GM23338 (cell line): Measurements from ENCODE around the gene RSAD1. TPM values are rescaled to one million over a fixed set of nuclear protein-coding genes. Genes with fewer than 3 reads are reported as not detected.

Source experiments
- ATAC-seq: fragments of 200-7000 bp; cut with Tn5 transposase; 3 replicates; pipeline ENCODE4 v1.9.1; 2020
- DNase-seq: peaks from one replicate; pipeline ENCODE4 v3.0.0-alpha.2; 2015; ENCODE audit warnings: low spot score
- H2AFZ ChIP-seq: fragments of 200-600 bp; sonication (generic); 2 replicates; pipeline ENCODE4 v1.8.0; 2016; ENCODE audit warnings: antibody characterized with exemption, mild to moderate bottlenecking, moderate library complexity
- H3F3A ChIP-seq: fragments of 200-600 bp; sonication (generic); replicated peaks from 2 replicates; pipeline ENCODE4 v1.8.0; 2017; ENCODE audit warnings: antibody characterized with exemption, mixed run types, low read depth
- H3K27ac ChIP-seq: fragments of 200-600 bp; sonication (generic); 2 replicates; pipeline ENCODE4 v1.6.1; 2016; ENCODE audit warnings: low read depth
- H3K27me3 ChIP-seq: fragments of 200-600 bp; sonication (generic); 2 replicates; pipeline ENCODE4 v1.8.0; 2016; ENCODE audit warnings: mild to moderate bottlenecking, mixed run types, moderate library complexity; ENCODE audit not compliant: insufficient read depth
- H3K36me3 ChIP-seq: fragments of 200-600 bp; sonication (generic); 2 replicates; pipeline ENCODE4 v1.8.0; 2016; ENCODE audit warnings: mild to moderate bottlenecking; ENCODE audit not compliant: insufficient read depth
- H3K4me1 ChIP-seq: fragments of 200-600 bp; sonication (generic); 2 replicates; pipeline ENCODE4 v1.8.0; 2016; ENCODE audit warnings: mild to moderate bottlenecking, moderate library complexity; ENCODE audit not compliant: insufficient read depth
- H3K4me2 ChIP-seq: fragments of 200-600 bp; sonication (generic); 2 replicates; pipeline ENCODE4 v1.7.1; 2017; ENCODE audit warnings: mixed run types
- H3K4me3 ChIP-seq: fragments of 200-600 bp; sonication (generic); 2 replicates; pipeline ENCODE4 v1.6.1; 2016; ENCODE audit warnings: mixed run types
- H3K79me2 ChIP-seq: fragments of 200-600 bp; sonication (generic); replicated peaks from 2 replicates; pipeline ENCODE4 v1.8.0; 2017; ENCODE audit warnings: mild to moderate bottlenecking; ENCODE audit not compliant: insufficient read depth
- H3K9me2 ChIP-seq: fragments of 200-600 bp; sonication (generic); 2 replicates; pipeline ENCODE4 v1.8.0; 2017; ENCODE audit not compliant: insufficient read depth
- H4K20me1 ChIP-seq: fragments of 200-600 bp; sonication (generic); replicated peaks from 2 replicates; pipeline ENCODE4 v1.8.0; 2017; ENCODE audit warnings: mild to moderate bottlenecking; ENCODE audit not compliant: insufficient read depth
- H3K27ac Mint-ChIP-seq: 2 replicates; pipeline ENCODE4 v1.8.0; 2020; ENCODE audit warnings: inconsistent platforms, mild to moderate bottlenecking, moderate library complexity, mixed read lengths
- H3K27me3 Mint-ChIP-seq: 3 replicates; pipeline ENCODE4 v1.8.0; 2022; ENCODE audit warnings: low read depth, mild to moderate bottlenecking, moderate library complexity, mixed read lengths, inconsistent platforms; ENCODE audit not compliant: insufficient read depth, poor library complexity
- H3K36me3 Mint-ChIP-seq: 3 replicates; pipeline ENCODE4 v1.8.0; 2021; ENCODE audit warnings: low read depth, mild to moderate bottlenecking, inconsistent platforms, moderate library complexity, mixed read lengths
- H3K4me1 Mint-ChIP-seq: 3 replicates; pipeline ENCODE4 v1.8.0; 2020; ENCODE audit warnings: mild to moderate bottlenecking, inconsistent platforms, mixed read lengths
- H3K4me3 Mint-ChIP-seq: 3 replicates; pipeline ENCODE4 v1.8.0; 2021; ENCODE audit warnings: moderate library complexity, mild to moderate bottlenecking, inconsistent platforms, mixed read lengths
- H3K9me3 Mint-ChIP-seq: 3 replicates; pipeline ENCODE4 v1.8.0; 2020; ENCODE audit warnings: moderate library complexity, mild to moderate bottlenecking, inconsistent platforms, mixed read lengths
- CREB1 ChIP-seq: fragments of 250-450 bp; sonication (Bioruptor Pico); IDR thresholded peaks from 2 replicates; pipeline ENCODE4 v1.5.0; 2020; ENCODE audit warnings: low read depth, mild to moderate bottlenecking, moderate library complexity
- EZH2 ChIP-seq: fragments of 200-600 bp; sonication (generic); IDR thresholded peaks from one replicate; pipeline ENCODE4 v1.8.0; 2017; ENCODE audit warnings: antibody characterized with exemption, mild to moderate bottlenecking, low read depth; ENCODE audit not compliant: unreplicated experiment
- EZH2phosphoT487 ChIP-seq: fragments of 200-600 bp; sonication (generic); IDR thresholded peaks from one replicate; pipeline ENCODE4 v1.8.1; 2018; ENCODE audit warnings: antibody characterized with exemption; ENCODE audit not compliant: unreplicated experiment
- JUNB ChIP-seq: IDR thresholded peaks from one replicate; pipeline ENCODE4 v1.6.1; 2016; ENCODE audit warnings: antibody characterized with exemption; ENCODE audit not compliant: unreplicated experiment
- POLR2AphosphoS5 ChIP-seq: IDR thresholded peaks from 2 replicates; pipeline ENCODE4 v1.6.1; 2016; ENCODE audit warnings: antibody characterized with exemption, low read depth
- STAT1 ChIP-seq: IDR thresholded peaks from one replicate; pipeline ENCODE4 v1.6.1; 2016; ENCODE audit warnings: antibody characterized with exemption; ENCODE audit not compliant: unreplicated experiment
- ZNF114 ChIP-seq: fragments of 250-450 bp; sonication (Bioruptor Pico); IDR thresholded peaks from 2 replicates; pipeline ENCODE4 v1.5.0; 2020; ENCODE audit warnings: mild to moderate bottlenecking, moderate library complexity
- ZNF331 ChIP-seq: fragments of 250-450 bp; sonication (Bioruptor Pico); IDR thresholded peaks from 2 replicates; pipeline ENCODE4 v1.5.0; 2020; ENCODE audit warnings: low read depth, mild to moderate bottlenecking, moderate library complexity
- polyA plus RNA-seq: library from polyadenylated mRNA; unstranded; fragments of >200 nt; fragmentation: Nextera tagmentation; extraction: Ambion mirVana; gene quantifications from 2 replicates; pipeline ENCODE4 v1.2.1, GENCODE V29; 2016
- total RNA-seq: library from RNA; depleted of rRNA; stranded (reverse); fragments of >200 nt; shearing (Covaris generic); gene quantifications from 2 replicates; pipeline ENCODE4 v1.2.3, GENCODE V29; 2014
- TF ChIP-seq, protein P1 (sequence below): fragments of 250-450 bp; sonication (Bioruptor Pico); IDR thresholded peaks from 2 replicates; pipeline ENCODE4 v1.5.0; 2020; ENCODE audit warnings: mild to moderate bottlenecking, moderate library complexity
- TF ChIP-seq, protein P2 (sequence below): IDR thresholded peaks from one replicate; pipeline ENCODE4 v1.6.1; 2018; ENCODE audit warnings: antibody characterized with exemption; ENCODE audit not compliant: unreplicated experiment
- TF ChIP-seq, protein P3 (sequence below), 2 experiments: fragments of 200-600 bp in 1 of 2; sonication (generic) in 1 of 2; conservative IDR thresholded peaks; 2 replicates each; pipeline versions ENCODE4 v1.5.1 to v1.6.1; 2016 to 2017; ENCODE audit warnings: antibody characterized with exemption in 2 of 2, low read depth in 2 of 2, mild to moderate bottlenecking in 2 of 2, moderate library complexity in 1 of 2
- TF ChIP-seq, protein P4 (sequence below): IDR thresholded peaks from 2 replicates; pipeline ENCODE4 v1.6.1; 2016; ENCODE audit warnings: antibody characterized with exemption

RSAD1 gene
- total and polyA plus RNA-seq, 2 experiments from 2014 or later: 18.4 to 28.7 TPM

- no peaks in the 10 kb centered on the region; the same call in 2 of the 3 replicates for H3K9me3 Mint-ChIP-seq
- TF ChIP-seq CREB1 (CRISPR knock-in tag): no peak
- no peak for TF ChIP-seq ZNF331 (CRISPR knock-in tag)
- no peak for TF ChIP-seq POLR2AphosphoS5
- TF ChIP-seq, protein P1, sequence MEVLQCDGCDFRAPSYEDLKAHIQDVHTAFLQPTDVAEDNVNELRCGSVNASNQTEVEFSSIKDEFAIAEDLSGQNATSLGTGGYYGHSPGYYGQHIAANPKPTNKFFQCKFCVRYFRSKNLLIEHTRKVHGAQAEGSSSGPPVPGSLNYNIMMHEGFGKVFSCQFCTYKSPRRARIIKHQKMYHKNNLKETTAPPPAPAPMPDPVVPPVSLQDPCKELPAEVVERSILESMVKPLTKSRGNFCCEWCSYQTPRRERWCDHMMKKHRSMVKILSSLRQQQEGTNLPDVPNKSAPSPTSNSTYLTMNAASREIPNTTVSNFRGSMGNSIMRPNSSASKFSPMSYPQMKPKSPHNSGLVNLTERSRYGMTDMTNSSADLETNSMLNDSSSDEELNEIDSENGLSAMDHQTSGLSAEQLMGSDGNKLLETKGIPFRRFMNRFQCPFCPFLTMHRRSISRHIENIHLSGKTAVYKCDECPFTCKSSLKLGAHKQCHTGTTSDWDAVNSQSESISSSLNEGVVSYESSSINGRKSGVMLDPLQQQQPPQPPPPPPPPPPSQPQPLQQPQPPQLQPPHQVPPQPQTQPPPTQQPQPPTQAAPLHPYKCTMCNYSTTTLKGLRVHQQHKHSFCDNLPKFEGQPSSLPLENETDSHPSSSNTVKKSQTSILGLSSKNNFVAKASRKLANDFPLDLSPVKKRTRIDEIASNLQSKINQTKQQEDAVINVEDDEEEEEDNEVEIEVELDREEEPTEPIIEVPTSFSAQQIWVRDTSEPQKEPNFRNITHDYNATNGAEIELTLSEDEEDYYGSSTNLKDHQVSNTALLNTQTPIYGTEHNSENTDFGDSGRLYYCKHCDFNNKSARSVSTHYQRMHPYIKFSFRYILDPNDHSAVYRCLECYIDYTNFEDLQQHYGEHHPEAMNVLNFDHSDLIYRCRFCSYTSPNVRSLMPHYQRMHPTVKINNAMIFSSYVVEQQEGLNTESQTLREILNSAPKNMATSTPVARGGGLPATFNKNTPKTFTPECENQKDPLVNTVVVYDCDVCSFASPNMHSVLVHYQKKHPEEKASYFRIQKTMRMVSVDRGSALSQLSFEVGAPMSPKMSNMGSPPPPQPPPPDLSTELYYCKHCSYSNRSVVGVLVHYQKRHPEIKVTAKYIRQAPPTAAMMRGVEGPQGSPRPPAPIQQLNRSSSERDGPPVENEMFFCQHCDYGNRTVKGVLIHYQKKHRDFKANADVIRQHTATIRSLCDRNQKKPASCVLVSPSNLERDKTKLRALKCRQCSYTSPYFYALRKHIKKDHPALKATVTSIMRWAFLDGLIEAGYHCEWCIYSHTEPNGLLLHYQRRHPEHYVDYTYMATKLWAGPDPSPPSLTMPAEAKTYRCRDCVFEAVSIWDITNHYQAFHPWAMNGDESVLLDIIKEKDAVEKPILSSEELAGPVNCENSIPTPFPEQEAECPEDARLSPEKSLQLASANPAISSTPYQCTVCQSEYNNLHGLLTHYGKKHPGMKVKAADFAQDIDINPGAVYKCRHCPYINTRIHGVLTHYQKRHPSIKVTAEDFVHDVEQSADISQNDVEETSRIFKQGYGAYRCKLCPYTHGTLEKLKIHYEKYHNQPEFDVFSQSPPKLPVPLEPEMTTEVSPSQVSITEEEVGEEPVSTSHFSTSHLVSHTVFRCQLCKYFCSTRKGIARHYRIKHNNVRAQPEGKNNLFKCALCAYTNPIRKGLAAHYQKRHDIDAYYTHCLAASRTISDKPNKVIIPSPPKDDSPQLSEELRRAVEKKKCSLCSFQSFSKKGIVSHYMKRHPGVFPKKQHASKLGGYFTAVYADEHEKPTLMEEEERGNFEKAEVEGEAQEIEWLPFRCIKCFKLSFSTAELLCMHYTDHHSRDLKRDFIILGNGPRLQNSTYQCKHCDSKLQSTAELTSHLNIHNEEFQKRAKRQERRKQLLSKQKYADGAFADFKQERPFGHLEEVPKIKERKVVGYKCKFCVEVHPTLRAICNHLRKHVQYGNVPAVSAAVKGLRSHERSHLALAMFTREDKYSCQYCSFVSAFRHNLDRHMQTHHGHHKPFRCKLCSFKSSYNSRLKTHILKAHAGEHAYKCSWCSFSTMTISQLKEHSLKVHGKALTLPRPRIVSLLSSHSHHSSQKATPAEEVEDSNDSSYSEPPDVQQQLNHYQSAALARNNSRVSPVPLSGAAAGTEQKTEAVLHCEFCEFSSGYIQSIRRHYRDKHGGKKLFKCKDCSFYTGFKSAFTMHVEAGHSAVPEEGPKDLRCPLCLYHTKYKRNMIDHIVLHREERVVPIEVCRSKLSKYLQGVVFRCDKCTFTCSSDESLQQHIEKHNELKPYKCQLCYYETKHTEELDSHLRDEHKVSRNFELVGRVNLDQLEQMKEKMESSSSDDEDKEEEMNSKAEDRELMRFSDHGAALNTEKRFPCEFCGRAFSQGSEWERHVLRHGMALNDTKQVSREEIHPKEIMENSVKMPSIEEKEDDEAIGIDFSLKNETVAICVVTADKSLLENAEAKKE (CRISPR knock-in tag): no peak
- TF ChIP-seq EZH2phosphoT487: no peak
- TF ChIP-seq STAT1: no peak
- no peak for TF ChIP-seq ZNF114
- TF ChIP-seq, protein P2, sequence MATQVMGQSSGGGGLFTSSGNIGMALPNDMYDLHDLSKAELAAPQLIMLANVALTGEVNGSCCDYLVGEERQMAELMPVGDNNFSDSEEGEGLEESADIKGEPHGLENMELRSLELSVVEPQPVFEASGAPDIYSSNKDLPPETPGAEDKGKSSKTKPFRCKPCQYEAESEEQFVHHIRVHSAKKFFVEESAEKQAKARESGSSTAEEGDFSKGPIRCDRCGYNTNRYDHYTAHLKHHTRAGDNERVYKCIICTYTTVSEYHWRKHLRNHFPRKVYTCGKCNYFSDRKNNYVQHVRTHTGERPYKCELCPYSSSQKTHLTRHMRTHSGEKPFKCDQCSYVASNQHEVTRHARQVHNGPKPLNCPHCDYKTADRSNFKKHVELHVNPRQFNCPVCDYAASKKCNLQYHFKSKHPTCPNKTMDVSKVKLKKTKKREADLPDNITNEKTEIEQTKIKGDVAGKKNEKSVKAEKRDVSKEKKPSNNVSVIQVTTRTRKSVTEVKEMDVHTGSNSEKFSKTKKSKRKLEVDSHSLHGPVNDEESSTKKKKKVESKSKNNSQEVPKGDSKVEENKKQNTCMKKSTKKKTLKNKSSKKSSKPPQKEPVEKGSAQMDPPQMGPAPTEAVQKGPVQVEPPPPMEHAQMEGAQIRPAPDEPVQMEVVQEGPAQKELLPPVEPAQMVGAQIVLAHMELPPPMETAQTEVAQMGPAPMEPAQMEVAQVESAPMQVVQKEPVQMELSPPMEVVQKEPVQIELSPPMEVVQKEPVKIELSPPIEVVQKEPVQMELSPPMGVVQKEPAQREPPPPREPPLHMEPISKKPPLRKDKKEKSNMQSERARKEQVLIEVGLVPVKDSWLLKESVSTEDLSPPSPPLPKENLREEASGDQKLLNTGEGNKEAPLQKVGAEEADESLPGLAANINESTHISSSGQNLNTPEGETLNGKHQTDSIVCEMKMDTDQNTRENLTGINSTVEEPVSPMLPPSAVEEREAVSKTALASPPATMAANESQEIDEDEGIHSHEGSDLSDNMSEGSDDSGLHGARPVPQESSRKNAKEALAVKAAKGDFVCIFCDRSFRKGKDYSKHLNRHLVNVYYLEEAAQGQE: no peak
- no peak for TF ChIP-seq JUNB
- TF ChIP-seq, protein P3, sequence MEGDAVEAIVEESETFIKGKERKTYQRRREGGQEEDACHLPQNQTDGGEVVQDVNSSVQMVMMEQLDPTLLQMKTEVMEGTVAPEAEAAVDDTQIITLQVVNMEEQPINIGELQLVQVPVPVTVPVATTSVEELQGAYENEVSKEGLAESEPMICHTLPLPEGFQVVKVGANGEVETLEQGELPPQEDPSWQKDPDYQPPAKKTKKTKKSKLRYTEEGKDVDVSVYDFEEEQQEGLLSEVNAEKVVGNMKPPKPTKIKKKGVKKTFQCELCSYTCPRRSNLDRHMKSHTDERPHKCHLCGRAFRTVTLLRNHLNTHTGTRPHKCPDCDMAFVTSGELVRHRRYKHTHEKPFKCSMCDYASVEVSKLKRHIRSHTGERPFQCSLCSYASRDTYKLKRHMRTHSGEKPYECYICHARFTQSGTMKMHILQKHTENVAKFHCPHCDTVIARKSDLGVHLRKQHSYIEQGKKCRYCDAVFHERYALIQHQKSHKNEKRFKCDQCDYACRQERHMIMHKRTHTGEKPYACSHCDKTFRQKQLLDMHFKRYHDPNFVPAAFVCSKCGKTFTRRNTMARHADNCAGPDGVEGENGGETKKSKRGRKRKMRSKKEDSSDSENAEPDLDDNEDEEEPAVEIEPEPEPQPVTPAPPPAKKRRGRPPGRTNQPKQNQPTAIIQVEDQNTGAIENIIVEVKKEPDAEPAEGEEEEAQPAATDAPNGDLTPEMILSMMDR (conservative IDR thresholded peaks at IDR 0.05; ENCODE audit: low read depth in 2 of 2): no peak
- no peak for TF ChIP-seq EZH2
- TF ChIP-seq, protein P4, sequence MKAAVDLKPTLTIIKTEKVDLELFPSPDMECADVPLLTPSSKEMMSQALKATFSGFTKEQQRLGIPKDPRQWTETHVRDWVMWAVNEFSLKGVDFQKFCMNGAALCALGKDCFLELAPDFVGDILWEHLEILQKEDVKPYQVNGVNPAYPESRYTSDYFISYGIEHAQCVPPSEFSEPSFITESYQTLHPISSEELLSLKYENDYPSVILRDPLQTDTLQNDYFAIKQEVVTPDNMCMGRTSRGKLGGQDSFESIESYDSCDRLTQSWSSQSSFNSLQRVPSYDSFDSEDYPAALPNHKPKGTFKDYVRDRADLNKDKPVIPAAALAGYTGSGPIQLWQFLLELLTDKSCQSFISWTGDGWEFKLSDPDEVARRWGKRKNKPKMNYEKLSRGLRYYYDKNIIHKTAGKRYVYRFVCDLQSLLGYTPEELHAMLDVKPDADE: no peak
- H3K27ac Mint-ChIP-seq: no peak overlapping the region
Measured at GRCh38 chr17:50461550-50462132, 17.0 kb upstream of the RSAD1 start.

More at GRCh38 chr17:50461550-50462132, 17.0 kb upstream of the RSAD1 start:
- no peaks in the 10 kb centered on the region for H3K4me1 Mint-ChIP-seq
- H3F3A ChIP-seq: no peaks in the 10 kb centered on the region
- H3K4me3 Mint-ChIP-seq: no peak overlapping the region
- ATAC-seq (no peak), DNase-seq (no peak)
- no peak overlapping the region for H2AFZ ChIP-seq
- H4K20me1 ChIP-seq: no peaks in the 10 kb centered on the region
- H3K9me2 ChIP-seq: no peaks in the 10 kb centered on the region
- H3K4me3 ChIP-seq: no peak overlapping the region
- no peaks in the 10 kb centered on the region for H3K27me3 ChIP-seq
- H3K4me2 ChIP-seq: no peak overlapping the region
- H3K79me2 ChIP-seq: no peaks in the 10 kb centered on the region
- no peak overlapping the region for H3K27ac ChIP-seq
- no peaks in the 10 kb centered on the region for H3K36me3 ChIP-seq
- H3K4me1 ChIP-seq: no peaks in the 10 kb centered on the region
- H3K27me3 Mint-ChIP-seq: peaks cover 2% of the 10 kb centered on the region
- no peaks in the 10 kb centered on the region; the same call in 2 of the 3 replicates for H3K36me3 Mint-ChIP-seq
